ENCODE data around the gene VAC14. TPM values are rescaled to one million over a fixed set of nuclear protein-coding genes. Genes with fewer than 3 reads are reported as not detected.

VAC14 gene
- polyA plus RNA-seq, 3 donors, result 20.7 to 49.4 (median 31.1) TPM

GRCh38 chr16:70701998-70702397, 99.0 kb downstream of the VAC14 start:
- H2AFZ ChIP-seq (ENCODE audit: insufficient read depth, low read depth, low read length, poor library complexity, severe bottlenecking), result no peak overlapping the region
- intact Hi-C loops (cut with micrococcal nuclease), result no loop called here
- no peaks in the 10 kb centered on the region for H3K27me3 ChIP-seq (ENCODE audit: control insufficient read depth in 2 of 2, insufficient read depth in 2 of 2, low read length in 2 of 2)
- WGBS (ENCODE audit: insufficient coverage), result 93% methylated on average over 8 of the region's 8 CpGs
- H3K36me3 Mint-ChIP-seq, result peaks cover 18 to 38% of the 10 kb centered on the region in 2 donors
- no peaks in the 10 kb centered on the region for H3K79me2 ChIP-seq (ENCODE audit: insufficient read depth, low read length)
- no peak overlapping the region for H3K4me3 Mint-ChIP-seq
- H3K4me1 ChIP-seq (ENCODE audit: control insufficient read depth in 1 of 2, insufficient read depth in 2 of 2, low read length in 2 of 2), result peaks cover 13 to 15% of the 10 kb centered on the region in 2 donors
- H3K9me3 ChIP-seq (replicated peaks in 1 of 2; ENCODE audit: control insufficient read depth in 1 of 2, insufficient read depth in 1 of 2, low read length in 2 of 2), result no peaks in the 10 kb centered on the region
- no peak overlapping the region for H3K4me2 ChIP-seq (replicated peaks; ENCODE audit: extremely low read depth, low read length, poor library complexity, severe bottlenecking)
- peaks cover 13% of the 10 kb centered on the region for H4K20me1 ChIP-seq (ENCODE audit: insufficient read depth, low read length)
- peak overlapping the region in 1 of 7 donors; percentile 21 for H3K27ac Mint-ChIP-seq
- H3K4me3 ChIP-seq (replicated peaks in 1 of 3; ENCODE audit: low read depth in 2 of 3, low read length in 3 of 3), result no peak overlapping the region
- no peak overlapping the region for H3K27ac ChIP-seq (ENCODE audit: low read depth in 1 of 2, low read length in 2 of 2)
- DNase-seq, result no peak
- H3K4me1 Mint-ChIP-seq, result peaks cover 33% of the 10 kb centered on the region
- peaks cover 0 to 2% (median 0%) of the 10 kb centered on the region in 3 donors for H3K27me3 Mint-ChIP-seq (ENCODE audit: low read depth in 3 of 3)
- peaks cover 20 to 30% of the 10 kb centered on the region in 2 donors for H3K36me3 ChIP-seq (replicated peaks in 1 of 2; ENCODE audit: control insufficient read depth in 1 of 2, insufficient read depth in 2 of 2, low read length in 2 of 2)
- no peak for TF ChIP-seq CTCF (IDR thresholded peaks at IDR 0.05)
- H3K9ac ChIP-seq (ENCODE audit: insufficient read depth, low read length, poor library complexity, severe bottlenecking), result no peak overlapping the region
- H3K9me3 Mint-ChIP-seq, result no peaks in the 10 kb centered on the region

- H3K27me3 Mint-ChIP-seq (ENCODE audit: low read depth in 3 of 3), result peaks cover 0 to 2% (median 0%) of the 10 kb centered on the region in 3 donors
- peak overlapping the region in 1 of 7 donors; percentile 42 for H3K27ac Mint-ChIP-seq
- Histone ChIP-seq H3K4me1 (ENCODE audit: control insufficient read depth in 1 of 2, insufficient read depth in 2 of 2, low read length in 2 of 2) (peaks cover 15 to 18% of the 10 kb centered on the region in 2 donors), H3K4me3 (replicated peaks in 1 of 3; ENCODE audit: low read depth in 2 of 3, low read length in 3 of 3) (no peak overlapping the region), H3K27me3 (ENCODE audit: control insufficient read depth in 2 of 2, insufficient read depth in 2 of 2, low read length in 2 of 2) (no peaks in the 10 kb centered on the region), H3K27ac (ENCODE audit: low read depth in 1 of 2, low read length in 2 of 2) (no peak overlapping the region), H2AFZ (ENCODE audit: insufficient read depth, low read depth, low read length, poor library complexity, severe bottlenecking) (no peak overlapping the region), H3K36me3 (replicated peaks in 1 of 2; ENCODE audit: control insufficient read depth in 1 of 2, insufficient read depth in 2 of 2, low read length in 2 of 2) (peaks cover 20 to 30% of the 10 kb centered on the region in 2 donors), H3K4me2 (replicated peaks; ENCODE audit: extremely low read depth, low read length, poor library complexity, severe bottlenecking) (no peak overlapping the region), H4K20me1 (ENCODE audit: insufficient read depth, low read length) (peaks cover 13% of the 10 kb centered on the region), H3K9ac (ENCODE audit: insufficient read depth, low read length, poor library complexity, severe bottlenecking) (peak overlapping the region; percentile 8), H3K9me3 (replicated peaks in 1 of 2; ENCODE audit: control insufficient read depth in 1 of 2, insufficient read depth in 1 of 2, low read length in 2 of 2) (no peaks in the 10 kb centered on the region), H3K79me2 (ENCODE audit: insufficient read depth, low read length) (no peaks in the 10 kb centered on the region)
- intact Hi-C loops (cut with micrococcal nuclease), result no loop called here
- no peak for TF ChIP-seq CTCF (IDR thresholded peaks at IDR 0.05)
- peaks cover 18 to 40% of the 10 kb centered on the region in 2 donors for H3K36me3 Mint-ChIP-seq
- H3K4me3 Mint-ChIP-seq, result no peak overlapping the region
- 90% methylated on average over 9 of the region's 9 CpGs for WGBS (ENCODE audit: insufficient coverage)
- no peaks in the 10 kb centered on the region for H3K9me3 Mint-ChIP-seq
- DNase-seq, result no peak
- H3K4me1 Mint-ChIP-seq, result peaks cover 35% of the 10 kb centered on the region
Measured at GRCh38 chr16:70701596-70701995, 99.4 kb downstream of the VAC14 start.
